HepG2 (cell line): ENCODE results near the gene CCSER2. TPM values are rescaled to one million over a fixed set of nuclear protein-coding genes. Genes with fewer than 3 reads are reported as not detected.

Experiments
- ATAC-seq: fragments of 200-7000 bp; cut with Tn5 transposase; 3 replicates; pipeline ENCODE4 v1.9.1; 2020; ENCODE audit warnings: mild to moderate bottlenecking, moderate library complexity
- BruUV-seq: library from RNA; stranded (reverse); fragments of 400-500 nt; replicated peaks from 2 replicates; lab custom pipeline; 2021; lab: Mats Ljungman, UMichigan
- CTCF ChIA-PET: fragments of 300-600 bp; formaldehyde crosslinking; extraction: SDS; loops from one replicate; lab custom pipeline; 2021; ENCODE audit warnings: low total read pairs, inconsistent platforms, low intra/inter-chr PET ratio; lab: Yijun Ruan, JAX
- POLR2A ChIA-PET: fragments of 350-600 bp; sonication (Branson Sonifier 250); formaldehyde crosslinking; loops from one replicate; lab custom pipeline; 2020; ENCODE audit warnings: antibody characterized with exemption, inconsistent platforms; lab: Yijun Ruan, JAX
- DNase-seq: peaks from one replicate; pipeline ENCODE4 v3.0.0-alpha.2; 2015; ENCODE audit warnings: low spot score
- FAIRE-seq: peaks from 3 replicates; lab custom pipeline; 2011; peaks lifted over from hg19 to GRCh38; lab: Jason Lieb, UNC
- H2AFZ ChIP-seq: one replicate; pipeline ENCODE4 v1.6.1; 2011; ENCODE audit warnings: low read length, inconsistent platforms
- H3K27ac ChIP-seq: fragments of 300-600 bp; 3 replicates; pipeline ENCODE4 v1.8.0; 2011; ENCODE audit warnings: mixed run types, mild to moderate bottlenecking, mixed read lengths, low read length, inconsistent platforms; ENCODE audit not compliant: insufficient read depth; ENCODE audit errors: extremely low read length
- H3K27me3 ChIP-seq, 2 experiments: fragments of 200-600 bp in 1 of 2; 2 replicates in 1 of 2; 3 replicates in 1 of 2; pipeline versions ENCODE4 v1.6.0 to v1.8.0; 2011; ENCODE audit warnings: low read length in 2 of 2, mild to moderate bottlenecking in 2 of 2, moderate library complexity in 2 of 2, inconsistent platforms in 1 of 2; ENCODE audit not compliant: insufficient read depth in 2 of 2, control insufficient read depth in 1 of 2
- H3K36me3 ChIP-seq, 2 experiments: fragments of 200-600 bp in 1 of 2; replicated peaks in 1 of 2; 2 replicates in 1 of 2; 3 replicates in 1 of 2; pipeline versions ENCODE4 v1.5.1 to v1.8.0; 2011; ENCODE audit warnings: low read length in 2 of 2, inconsistent platforms in 1 of 2; ENCODE audit not compliant: insufficient read depth in 2 of 2, control insufficient read depth in 1 of 2
- H3K4me1 ChIP-seq: 2 replicates; pipeline ENCODE4 v1.5.1; 2012; ENCODE audit warnings: low read length, inconsistent platforms; ENCODE audit not compliant: insufficient read depth
- H3K4me2 ChIP-seq: 2 replicates; pipeline ENCODE4 v1.6.0; 2011; ENCODE audit warnings: low read depth, low read length, inconsistent platforms
- H3K4me3 ChIP-seq, 3 experiments: fragments of 200-600 bp in 1 of 3; sonication (generic), shearing (Covaris generic) in 1 of 3; replicated peaks in 1 of 3; 2 replicates each; pipeline ENCODE4 v1.5.1; 2011 to 2016; ENCODE audit warnings: low read length in 3 of 3, inconsistent platforms in 2 of 3, low read depth in 2 of 3, mild to moderate bottlenecking in 2 of 3, control low read depth in 1 of 3, mixed read lengths in 1 of 3; ENCODE audit not compliant: insufficient read depth in 1 of 3
- H3K79me2 ChIP-seq: one replicate; pipeline ENCODE4 v1.6.1; 2011; ENCODE audit warnings: low read length, inconsistent platforms; ENCODE audit not compliant: insufficient read depth
- H3K9ac ChIP-seq: 2 replicates; pipeline ENCODE4 v1.6.0; 2011; ENCODE audit warnings: mild to moderate bottlenecking, low read depth, low read length, inconsistent platforms; ENCODE audit not compliant: insufficient read depth
- H3K9me3 ChIP-seq: 2 replicates; pipeline ENCODE4 v1.5.1; 2012; ENCODE audit warnings: mild to moderate bottlenecking, low read length
- H4K20me1 ChIP-seq: 2 replicates; pipeline ENCODE4 v1.6.0; 2011; ENCODE audit warnings: inconsistent platforms, mild to moderate bottlenecking, low read length, moderate library complexity; ENCODE audit not compliant: insufficient read depth
- BCL6 ChIP-seq: IDR thresholded peaks from 2 replicates; pipeline ENCODE4 v1.6.1; 2016; ENCODE audit warnings: missing genetic modification reagents, missing compliant biosample characterization
- ZNF652 ChIP-seq: IDR thresholded peaks from 2 replicates; pipeline ENCODE4 v1.6.1; 2016; ENCODE audit warnings: low read depth, borderline replicate concordance
- WGBS: methylation state at CpG from one replicate; pipeline ENCODE4 v1.1.6; 2017; ENCODE audit warnings: low lambda C conversion rate; 5-methylcytosine and 5-hydroxymethylcytosine counted together
- in situ Hi-C: cut with HindIII; loops from 2 replicates; pipeline ENCODE4 v1.10.0; 2017; ENCODE audit warnings: low pct_unique_long_range_greater_than_20kb; ENCODE audit not compliant: extremely low pct_ligation_motif_present
- intact Hi-C: fragments of 100-400 bp; cut with micrococcal nuclease; formaldehyde crosslinking; loops from one replicate; pipeline ENCODE4 v1.10.0; 2022; ENCODE audit not compliant: unreplicated experiment
- polyA plus RNA-seq, 8 experiments: library from polyadenylated mRNA; depleted of rRNA in 3 of 8; stranded (reverse) in 7 of 8; unstranded in 1 of 8; fragments of >200 nt; fragmentation: Illumina TruSeq in 4 of 8; extraction: Trizol in 4 of 8; gene quantifications; 2 replicates each; pipeline versions ENCODE4 v1.2.1 to v1.2.3, GENCODE V29; 2011 to 2016; ENCODE audit warnings: low read depth in 4 of 8, missing spikeins in 1 of 8, mixed read lengths in 1 of 8; ENCODE audit not compliant: insufficient read depth in 1 of 8
- total RNA-seq, 5 experiments: library from RNA; depleted of rRNA; stranded (reverse); fragments of >200 nt; fragmentation: Illumina TruSeq; extraction: Trizol; gene quantifications; 2 replicates each; pipeline ENCODE4 v1.2.3, GENCODE V29; 2016; ENCODE audit warnings: low read depth in 1 of 5
- TF ChIP-seq, protein P1 (sequence below): sonication (generic); formaldehyde crosslinking; IDR thresholded peaks from 2 replicates; pipeline ENCODE4 v1.4.0; 2020; ENCODE audit warnings: low read depth, mild to moderate bottlenecking, missing genetic modification reagents
- TF ChIP-seq, protein P2 (sequence below): sonication (generic); formaldehyde crosslinking; IDR thresholded peaks from 2 replicates; pipeline ENCODE4 v1.5.0; 2020; ENCODE audit warnings: mild to moderate bottlenecking, missing genetic modification reagents
- TF ChIP-seq, protein P3 (sequence below), 2 experiments: sonication (generic) in 1 of 2; formaldehyde crosslinking in 1 of 2; IDR thresholded peaks; 2 replicates each; pipeline versions ENCODE4 v1.4.0 to v1.6.1; 2016 to 2020; ENCODE audit warnings: borderline replicate concordance in 1 of 2, low read depth in 1 of 2, mild to moderate bottlenecking in 1 of 2, missing genetic modification reagents in 1 of 2
- TF ChIP-seq, protein P4 (sequence below): sonication (generic); formaldehyde crosslinking; IDR thresholded peaks from 2 replicates; pipeline ENCODE4 v1.8.1; 2023; ENCODE audit warnings: missing genetic modification reagents, inconsistent platforms, borderline replicate concordance

The CCSER2 gene
- total and polyA plus RNA-seq, 2 of the 13 experiments (the other 11 are each of a cell fraction or from before 2014, with no cell fraction given): 13.3 to 17.2 TPM

DNA sequence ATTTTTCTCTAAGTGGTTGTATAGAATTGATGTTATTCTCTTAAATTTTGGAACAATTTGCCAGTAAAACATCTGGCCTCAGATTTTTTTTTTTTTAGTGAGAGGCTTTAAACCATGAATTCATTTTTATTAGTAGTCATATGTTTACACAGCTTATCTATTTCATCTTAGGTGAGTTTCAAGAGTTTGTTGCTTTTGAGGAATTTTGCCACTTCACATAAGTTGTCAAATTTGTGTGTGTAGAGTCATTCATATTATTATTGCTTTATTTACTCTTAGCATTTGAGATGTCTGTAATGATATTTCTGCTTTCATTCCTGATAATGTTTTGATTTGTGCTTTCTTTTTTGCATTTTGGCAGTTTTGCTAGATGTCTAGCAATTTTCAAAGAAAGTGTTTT is 132.1 kb downstream of the CCSER2 start:
- CTCF ChIA-PET: no interaction called here
- Histone ChIP-seq H3K4me1 (peaks cover 19% of the 10 kb centered on the region), H3K9ac (no peak overlapping the region), H3K4me2 (no peak overlapping the region), H3K4me3 (no peak overlapping the region), H3K27me3 (no peaks in the 10 kb centered on the region), H3K27ac (no peak overlapping the region)
- TF ChIP-seq, protein P1, sequence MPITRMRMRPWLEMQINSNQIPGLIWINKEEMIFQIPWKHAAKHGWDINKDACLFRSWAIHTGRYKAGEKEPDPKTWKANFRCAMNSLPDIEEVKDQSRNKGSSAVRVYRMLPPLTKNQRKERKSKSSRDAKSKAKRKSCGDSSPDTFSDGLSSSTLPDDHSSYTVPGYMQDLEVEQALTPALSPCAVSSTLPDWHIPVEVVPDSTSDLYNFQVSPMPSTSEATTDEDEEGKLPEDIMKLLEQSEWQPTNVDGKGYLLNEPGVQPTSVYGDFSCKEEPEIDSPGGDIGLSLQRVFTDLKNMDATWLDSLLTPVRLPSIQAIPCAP (CRISPR knock-in tag): no peak
- peak; percentile 66 for TF ChIP-seq BCL6 (CRISPR knock-in tag)
- no peak for TF ChIP-seq ZNF652 (CRISPR knock-in tag)
- TF ChIP-seq, protein P2, sequence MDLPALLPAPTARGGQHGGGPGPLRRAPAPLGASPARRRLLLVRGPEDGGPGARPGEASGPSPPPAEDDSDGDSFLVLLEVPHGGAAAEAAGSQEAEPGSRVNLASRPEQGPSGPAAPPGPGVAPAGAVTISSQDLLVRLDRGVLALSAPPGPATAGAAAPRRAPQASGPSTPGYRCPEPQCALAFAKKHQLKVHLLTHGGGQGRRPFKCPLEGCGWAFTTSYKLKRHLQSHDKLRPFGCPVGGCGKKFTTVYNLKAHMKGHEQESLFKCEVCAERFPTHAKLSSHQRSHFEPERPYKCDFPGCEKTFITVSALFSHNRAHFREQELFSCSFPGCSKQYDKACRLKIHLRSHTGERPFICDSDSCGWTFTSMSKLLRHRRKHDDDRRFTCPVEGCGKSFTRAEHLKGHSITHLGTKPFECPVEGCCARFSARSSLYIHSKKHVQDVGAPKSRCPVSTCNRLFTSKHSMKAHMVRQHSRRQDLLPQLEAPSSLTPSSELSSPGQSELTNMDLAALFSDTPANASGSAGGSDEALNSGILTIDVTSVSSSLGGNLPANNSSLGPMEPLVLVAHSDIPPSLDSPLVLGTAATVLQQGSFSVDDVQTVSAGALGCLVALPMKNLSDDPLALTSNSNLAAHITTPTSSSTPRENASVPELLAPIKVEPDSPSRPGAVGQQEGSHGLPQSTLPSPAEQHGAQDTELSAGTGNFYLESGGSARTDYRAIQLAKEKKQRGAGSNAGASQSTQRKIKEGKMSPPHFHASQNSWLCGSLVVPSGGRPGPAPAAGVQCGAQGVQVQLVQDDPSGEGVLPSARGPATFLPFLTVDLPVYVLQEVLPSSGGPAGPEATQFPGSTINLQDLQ (CRISPR knock-in tag): no peak
- TF ChIP-seq, all 625 proteins: peak for 1
- no peak for ATAC-seq
- Histone ChIP-seq H3K9me3 (peaks cover 19% of the 10 kb centered on the region), H3K79me2 (no peaks in the 10 kb centered on the region), H2AFZ (no peak overlapping the region), H4K20me1 (no peaks in the 10 kb centered on the region), H3K36me3 (peaks cover 0 to 17% of the 10 kb centered on the region in 2 experiments; a peak in 2 of 5 replicates)
- in situ Hi-C loops (loop anchor here (5.0 kb wide), 1 partner anchor 62 kb away; no protein-coding TSS in a partner anchor), intact Hi-C loops (no loop called here)
- no peak for FAIRE-seq
- no peak for DNase-seq
- no TSS peak for BruUV-seq
- POLR2A ChIA-PET: no interaction called here

DNA sequence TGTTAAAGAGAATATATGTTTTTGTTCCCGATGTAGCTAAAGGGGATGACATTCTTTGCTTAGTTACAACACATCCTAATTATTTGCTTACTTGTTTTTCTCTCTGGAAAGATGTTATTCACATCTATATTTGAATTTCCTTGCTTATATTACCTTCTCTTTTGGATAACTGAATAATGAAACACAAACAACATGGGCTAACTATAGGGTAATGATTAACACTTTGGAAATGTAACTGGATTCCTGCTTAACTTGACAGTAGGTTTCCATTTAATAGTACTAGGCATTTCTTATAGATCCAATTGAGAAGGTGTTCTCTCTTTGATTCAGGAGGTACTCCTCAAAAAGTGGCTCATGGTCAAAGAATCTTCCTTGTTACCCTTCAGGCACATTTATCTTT is 141.1 kb downstream of the CCSER2 start:
- ChIA-PET CTCF (no interaction called here), POLR2A (no interaction called here)
- WGBS: 58% methylated on average over 1 of the region's 1 CpG
- DNase-seq (peak; percentile 16), FAIRE-seq (peak; percentile 37), ATAC-seq (peak; percentile 78)
- H3K9me3 ChIP-seq: no peaks in the 10 kb centered on the region
- H2AFZ ChIP-seq: no peak overlapping the region
- peaks cover 0 to 8% of the 10 kb centered on the region in 2 experiments; a peak in 3 of 5 replicates for H3K36me3 ChIP-seq
- no peaks in the 10 kb centered on the region for H4K20me1 ChIP-seq
- in situ Hi-C loops: no loop called here
- intact Hi-C loops: no loop called here
- no TSS peak for BruUV-seq
- TF ChIP-seq, protein P3, sequence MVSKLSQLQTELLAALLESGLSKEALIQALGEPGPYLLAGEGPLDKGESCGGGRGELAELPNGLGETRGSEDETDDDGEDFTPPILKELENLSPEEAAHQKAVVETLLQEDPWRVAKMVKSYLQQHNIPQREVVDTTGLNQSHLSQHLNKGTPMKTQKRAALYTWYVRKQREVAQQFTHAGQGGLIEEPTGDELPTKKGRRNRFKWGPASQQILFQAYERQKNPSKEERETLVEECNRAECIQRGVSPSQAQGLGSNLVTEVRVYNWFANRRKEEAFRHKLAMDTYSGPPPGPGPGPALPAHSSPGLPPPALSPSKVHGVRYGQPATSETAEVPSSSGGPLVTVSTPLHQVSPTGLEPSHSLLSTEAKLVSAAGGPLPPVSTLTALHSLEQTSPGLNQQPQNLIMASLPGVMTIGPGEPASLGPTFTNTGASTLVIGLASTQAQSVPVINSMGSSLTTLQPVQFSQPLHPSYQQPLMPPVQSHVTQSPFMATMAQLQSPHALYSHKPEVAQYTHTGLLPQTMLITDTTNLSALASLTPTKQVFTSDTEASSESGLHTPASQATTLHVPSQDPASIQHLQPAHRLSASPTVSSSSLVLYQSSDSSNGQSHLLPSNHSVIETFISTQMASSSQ (IDR thresholded peaks at IDR 0.05; ENCODE audit: low read depth): peak; percentile 59; the same call in 1 of the 2 replicates
- TF ChIP-seq, protein P3 (CRISPR knock-in tag; IDR thresholded peaks at IDR 0.05; ENCODE audit: borderline replicate concordance): peak; percentile 23; the same call in 1 of the 2 replicates
- TF ChIP-seq, protein P4, sequence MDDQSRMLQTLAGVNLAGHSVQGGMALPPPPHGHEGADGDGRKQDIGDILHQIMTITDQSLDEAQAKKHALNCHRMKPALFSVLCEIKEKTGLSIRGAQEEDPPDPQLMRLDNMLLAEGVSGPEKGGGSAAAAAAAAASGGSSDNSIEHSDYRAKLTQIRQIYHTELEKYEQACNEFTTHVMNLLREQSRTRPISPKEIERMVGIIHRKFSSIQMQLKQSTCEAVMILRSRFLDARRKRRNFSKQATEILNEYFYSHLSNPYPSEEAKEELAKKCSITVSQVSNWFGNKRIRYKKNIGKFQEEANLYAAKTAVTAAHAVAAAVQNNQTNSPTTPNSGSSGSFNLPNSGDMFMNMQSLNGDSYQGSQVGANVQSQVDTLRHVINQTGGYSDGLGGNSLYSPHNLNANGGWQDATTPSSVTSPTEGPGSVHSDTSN (CRISPR knock-in tag): no peak
- H3K4me3 ChIP-seq: no peak overlapping the region
- peak overlapping the region; percentile 63 for H3K4me2 ChIP-seq
- peaks cover 12% of the 10 kb centered on the region for H3K4me1 ChIP-seq
- no peaks in the 10 kb centered on the region for H3K79me2 ChIP-seq
- no peak overlapping the region for H3K27ac ChIP-seq
- no peak overlapping the region for H3K9ac ChIP-seq
- no peaks in the 10 kb centered on the region for H3K27me3 ChIP-seq
